HCT116 (cell line): ENCODE measurements around the gene PRR23A. TPM values are rescaled to one million over a fixed set of nuclear protein-coding genes. Genes with fewer than 3 reads are reported as not detected.

Experiments
- ATAC-seq: fragments of 200-7000 bp; cut with Tn5 transposase; 2 replicates; pipeline ENCODE4 v1.9.1; 2020; ENCODE audit warnings: mild to moderate bottlenecking, moderate library complexity
- BruUV-seq: library from RNA; stranded (reverse); fragments of 400-500 nt; replicated peaks from 2 replicates; lab custom pipeline; 2021; lab: Mats Ljungman, UMichigan
- CTCF ChIA-PET: fragments of 300-600 bp; sonication (Branson Sonifier 250); formaldehyde crosslinking; loops from one replicate; lab custom pipeline; 2021; ENCODE audit warnings: antibody characterized with exemption; lab: Charles Lee
- POLR2A ChIA-PET: fragments of 300-600, 350-600 bp; sonication (Branson Sonifier 250); formaldehyde crosslinking; loops from one replicate; lab custom pipeline; 2021; ENCODE audit warnings: antibody characterized with exemption; lab: Charles Lee
- RAD21 ChIA-PET, 2 experiments: fragments of 300-600 bp; sonication (Branson Sonifier 250); formaldehyde crosslinking; loops; one replicate each; lab custom pipeline; 2023; ENCODE audit warnings: low total read pairs in 2 of 2; ENCODE audit not compliant: uncharacterized antibody in 2 of 2, unreplicated experiment in 2 of 2, low non-redundant PET in 1 of 2; lab: Charles Lee
- DNase-seq: peaks from one replicate; pipeline ENCODE4 v3.0.0-alpha.2; 2010; ENCODE audit warnings: low read depth, low spot score
- H2AFZ ChIP-seq: fragments of 200-600 bp; shearing (Covaris generic), sonication (generic); 2 replicates; pipeline ENCODE4 v1.6.1; 2017; ENCODE audit warnings: low read depth, mixed run types, mixed read lengths, antibody characterized with exemption, low read length; ENCODE audit not compliant: poor library complexity, severe bottlenecking
- H3K27ac ChIP-seq: 2 replicates; pipeline ENCODE4 v1.5.1; 2012; ENCODE audit warnings: low read depth, low read length
- H3K27me3 ChIP-seq: fragments of 200-600 bp; sonication (generic); 2 replicates; pipeline ENCODE4 v1.6.1; 2016; ENCODE audit warnings: mixed run types, low read length, mixed read lengths; ENCODE audit not compliant: insufficient read depth
- H3K36me3 ChIP-seq, 2 experiments: fragments of 200-500 bp in 1 of 2; fragments of 200-600 bp in 1 of 2; sonication (Bioruptor generic) in 1 of 2; sonication (generic) in 1 of 2; 2 replicates each; pipeline versions ENCODE4 v1.5.1 to v1.6.1; 2014 to 2016; ENCODE audit warnings: low read length in 2 of 2, inconsistent platforms in 1 of 2, mixed read lengths in 1 of 2, mixed run types in 1 of 2; ENCODE audit not compliant: insufficient read depth in 2 of 2, control insufficient read depth in 1 of 2
- H3K4me1 ChIP-seq, 2 experiments: fragments of 200-600 bp in 1 of 2; sonication (generic) in 1 of 2; 2 replicates each; pipeline versions ENCODE4 v1.5.1 to v1.6.1; 2012 to 2017; ENCODE audit warnings: low read length in 2 of 2, inconsistent platforms in 1 of 2, mild to moderate bottlenecking in 1 of 2, mixed read lengths in 1 of 2, mixed run types in 1 of 2, moderate library complexity in 1 of 2; ENCODE audit not compliant: insufficient read depth in 2 of 2, control insufficient read depth in 1 of 2
- H3K4me2 ChIP-seq: fragments of 200-600 bp; sonication (generic); 2 replicates; pipeline ENCODE4 v1.6.1; 2017; ENCODE audit warnings: mixed run types, low read length, mixed read lengths
- H3K4me3 ChIP-seq, 2 experiments: fragments of 200-600 bp in 1 of 2; sonication (generic) in 1 of 2; replicated peaks in 1 of 2; 2 replicates each; pipeline ENCODE4 v1.5.1; 2011 to 2016; ENCODE audit warnings: low read length in 2 of 2, control low read depth in 1 of 2, low read depth in 1 of 2, mild to moderate bottlenecking in 1 of 2, mixed read lengths in 1 of 2, mixed run types in 1 of 2
- H3K79me2 ChIP-seq: fragments of 200-600 bp; sonication (generic); 2 replicates; pipeline ENCODE4 v1.6.1; 2017; ENCODE audit warnings: mild to moderate bottlenecking, mixed run types, low read length, moderate library complexity, mixed read lengths; ENCODE audit not compliant: insufficient read depth
- H3K9ac ChIP-seq: fragments of 200-600 bp; sonication (generic); 2 replicates; pipeline ENCODE4 v1.6.1; 2016; ENCODE audit warnings: low read length, mixed read lengths
- H3K9me2 ChIP-seq: fragments of 200-600 bp; sonication (generic), shearing (Covaris generic); 2 replicates; pipeline ENCODE4 v1.6.1; 2017; ENCODE audit warnings: mixed run types, mild to moderate bottlenecking, moderate library complexity; ENCODE audit not compliant: insufficient read depth
- H3K9me3 ChIP-seq, 2 experiments: fragments of 200-500 bp in 1 of 2; fragments of 200-600 bp in 1 of 2; sonication (Bioruptor generic) in 1 of 2; sonication (generic) in 1 of 2; 2 replicates each; pipeline ENCODE4 v1.6.1; 2014 to 2017; ENCODE audit warnings: low read length in 2 of 2, mixed read lengths in 2 of 2, inconsistent platforms in 1 of 2, low read depth in 1 of 2, mild to moderate bottlenecking in 1 of 2, mixed run types in 1 of 2, moderate library complexity in 1 of 2; ENCODE audit not compliant: control insufficient read depth in 1 of 2, insufficient read depth in 1 of 2
- H4K20me1 ChIP-seq: fragments of 200-600 bp; sonication (generic), shearing (Covaris generic); 2 replicates; pipeline ENCODE4 v1.6.1; 2017; ENCODE audit warnings: mixed run types, mild to moderate bottlenecking, moderate library complexity; ENCODE audit not compliant: insufficient read depth
- CTCF ChIP-seq, 3 experiments: fragments of 200-600 bp in 1 of 3; sonication (generic) in 1 of 3; IDR thresholded peaks in 2 of 3; conservative IDR thresholded peaks in 1 of 3; 2 replicates each; pipeline ENCODE4 v1.5.1; 2012 to 2017; ENCODE audit warnings: low read depth in 2 of 3, low read length in 2 of 3, antibody characterized with exemption in 1 of 3, borderline replicate concordance in 1 of 3, control low read depth in 1 of 3, mild to moderate bottlenecking in 1 of 3, mixed read lengths in 1 of 3, mixed run types in 1 of 3, moderate library complexity in 1 of 3; ENCODE audit not compliant: insufficient read depth in 1 of 3
- ELF1 ChIP-seq: IDR thresholded peaks from 2 replicates; pipeline ENCODE4 v1.6.1; 2012; ENCODE audit warnings: low read depth, borderline replicate concordance
- ZBTB33 ChIP-seq: IDR thresholded peaks from 2 replicates; pipeline ENCODE4 v1.6.1; 2011; ENCODE audit warnings: mild to moderate bottlenecking, low read length, moderate library complexity; ENCODE audit not compliant: insufficient replicate concordance; ENCODE audit errors: extremely low read depth
- ZFX ChIP-seq: fragments of 450-650 bp; IDR thresholded peaks from 2 replicates; pipeline ENCODE4 v1.6.1; 2017
- ZNF274 ChIP-seq: fragments of 200-500 bp; sonication (Bioruptor generic); IDR thresholded peaks from 2 replicates; pipeline ENCODE4 v1.6.1; 2014; ENCODE audit warnings: mild to moderate bottlenecking, low read depth, low read length, inconsistent platforms
- intact Hi-C: fragments of 100-400 bp; cut with micrococcal nuclease; formaldehyde crosslinking; loops from 2 replicates; pipeline ENCODE4 v1.10.0; 2022
- total RNA-seq: library from RNA; stranded (reverse); gene quantifications from one replicate; pipeline ENCODE4 v1.2.1, GENCODE V29; 2021; ENCODE audit not compliant: unreplicated experiment

PRR23A gene
- total RNA-seq, 1 experiment from 2014 or later, result not detected

- intact Hi-C loops, result no loop called here
- no peaks in the 10 kb centered on the region for H3K9me2 ChIP-seq
- no peaks in the 10 kb centered on the region for H3K9me3 ChIP-seq
- H3K4me1 ChIP-seq, result peaks cover 0 to 7% of the 10 kb centered on the region in 2 experiments; a peak in 1 of 4 replicates
- no peaks in the 10 kb centered on the region for H3K36me3 ChIP-seq
- ChIA-PET POLR2A (no interaction called here), RAD21 (no interaction called here), CTCF (interaction anchor here (0.7 to 1.3 kb wide), 2 partner anchors 8 to 37 kb away, joined by 3 to 4 read pairs; no protein-coding TSS in a partner anchor)
- no peaks in the 10 kb centered on the region for H3K79me2 ChIP-seq
- no peak for DNase-seq
- H3K4me3 ChIP-seq, result no peak overlapping the region
- H2AFZ ChIP-seq, result no peak overlapping the region
- no peak overlapping the region for H3K9ac ChIP-seq
- no peaks in the 10 kb centered on the region for H3K27me3 ChIP-seq
- TF ChIP-seq ZFX, result no peak
- TF ChIP-seq ZBTB33, result no peak
- TF ChIP-seq ELF1, result no peak
- TF ChIP-seq ZNF274, result no peak
- no peak for TF ChIP-seq CTCF (IDR thresholded peaks at IDR 0.05 in 2 of 3, conservative IDR thresholded peaks at IDR 0.05 in 1 of 3; ENCODE audit: borderline replicate concordance in 1 of 3, insufficient read depth in 1 of 3, low read depth in 2 of 3, low read length in 2 of 3)
- no peak overlapping the region for H3K27ac ChIP-seq
- BruUV-seq, result no TSS peak
- no peak for ATAC-seq
- H4K20me1 ChIP-seq, result no peaks in the 10 kb centered on the region
- no peak overlapping the region for H3K4me2 ChIP-seq
These were observed 33.1 kb downstream of the PRR23A start for GRCh38 chr3:138972941-138973340.
